GM12878 (cell line): ENCODE measurements around the gene HMGB3.

ENCODE experiments used
- BCLAF1 ChIP-seq: fragments of 450-650 bp; IDR thresholded peaks from 2 replicates; pipeline ENCODE4 v1.6.1; 2017; ENCODE audit warnings: antibody characterized with exemption, mild to moderate bottlenecking, moderate library complexity
- BHLHE40 ChIP-seq, 2 experiments: fragments of 450-650 bp in 1 of 2; IDR thresholded peaks; 2 replicates each; pipeline ENCODE4 v1.6.1; 2011 to 2017; ENCODE audit warnings: low read depth in 2 of 2, borderline replicate concordance in 1 of 2, improper control_type of control experiment in 1 of 2, low read length in 1 of 2, mild to moderate bottlenecking in 1 of 2
- CBFB ChIP-seq: IDR thresholded peaks from 2 replicates; pipeline ENCODE4 v1.6.1; 2016; ENCODE audit warnings: antibody characterized with exemption, low read depth
- EZH2 ChIP-seq: IDR thresholded peaks from 2 replicates; pipeline ENCODE4 v1.6.1; 2012; ENCODE audit warnings: low read depth, mild to moderate bottlenecking, control low read depth, inconsistent platforms, low read length, borderline replicate concordance; ENCODE audit not compliant: control insufficient read depth
- IKZF1 ChIP-seq: fragments of 450-650 bp; conservative IDR thresholded peaks from 2 replicates; pipeline ENCODE4 v1.6.1; 2017; ENCODE audit warnings: antibody characterized with exemption, mild to moderate bottlenecking
- MXI1 ChIP-seq: fragments of 150-350 bp; IDR thresholded peaks from 2 replicates; pipeline ENCODE4 v1.6.1; 2011; ENCODE audit warnings: low read depth, mild to moderate bottlenecking, inconsistent platforms, low read length, improper control_type of control experiment
- NFYA ChIP-seq: IDR thresholded peaks from 2 replicates; pipeline ENCODE4 v1.6.1; 2011; ENCODE audit warnings: low read depth, mild to moderate bottlenecking, low read length, improper control_type of control experiment, borderline replicate concordance
- RCOR1 ChIP-seq: conservative IDR thresholded peaks from 2 replicates; pipeline ENCODE4 v1.6.1; 2012; ENCODE audit warnings: low read depth, low read length, improper control_type of control experiment
- TAF1 ChIP-seq: IDR thresholded peaks from 2 replicates; pipeline ENCODE4 v1.6.1; 2011; ENCODE audit warnings: mild to moderate bottlenecking, low read depth, low read length, borderline replicate concordance
- YY1 ChIP-seq: IDR thresholded peaks from 2 replicates; pipeline ENCODE4 v1.6.1; 2011; ENCODE audit warnings: low read depth, mild to moderate bottlenecking, low read length
- ZNF622 ChIP-seq: fragments of 450-650 bp; IDR thresholded peaks from 2 replicates; pipeline ENCODE4 v1.6.1; 2017; ENCODE audit warnings: mild to moderate bottlenecking, inconsistent platforms
- TF ChIP-seq, protein P1 (sequence below): fragments of 450-650 bp; IDR thresholded peaks from 2 replicates; pipeline ENCODE4 v1.6.1; 2017; ENCODE audit warnings: mild to moderate bottlenecking
- TF ChIP-seq, protein P2 (sequence below), 3 experiments: IDR thresholded peaks in 2 of 3; conservative IDR thresholded peaks in 1 of 3; 2 replicates each; pipeline ENCODE4 v1.5.1; 2011; ENCODE audit warnings: low read depth in 3 of 3, low read length in 3 of 3, mild to moderate bottlenecking in 3 of 3, control low read depth in 2 of 3, moderate library complexity in 2 of 3, inconsistent platforms in 1 of 3, mixed read lengths in 1 of 3; ENCODE audit not compliant: control insufficient read depth in 2 of 3, insufficient read depth in 1 of 3; ENCODE audit errors: extremely low read depth in 1 of 3
- TF ChIP-seq, protein P3 (sequence below): IDR thresholded peaks from 2 replicates; pipeline ENCODE4 v1.6.1; 2011; ENCODE audit warnings: low read depth, low read length, improper control_type of control experiment, borderline replicate concordance

DNA sequence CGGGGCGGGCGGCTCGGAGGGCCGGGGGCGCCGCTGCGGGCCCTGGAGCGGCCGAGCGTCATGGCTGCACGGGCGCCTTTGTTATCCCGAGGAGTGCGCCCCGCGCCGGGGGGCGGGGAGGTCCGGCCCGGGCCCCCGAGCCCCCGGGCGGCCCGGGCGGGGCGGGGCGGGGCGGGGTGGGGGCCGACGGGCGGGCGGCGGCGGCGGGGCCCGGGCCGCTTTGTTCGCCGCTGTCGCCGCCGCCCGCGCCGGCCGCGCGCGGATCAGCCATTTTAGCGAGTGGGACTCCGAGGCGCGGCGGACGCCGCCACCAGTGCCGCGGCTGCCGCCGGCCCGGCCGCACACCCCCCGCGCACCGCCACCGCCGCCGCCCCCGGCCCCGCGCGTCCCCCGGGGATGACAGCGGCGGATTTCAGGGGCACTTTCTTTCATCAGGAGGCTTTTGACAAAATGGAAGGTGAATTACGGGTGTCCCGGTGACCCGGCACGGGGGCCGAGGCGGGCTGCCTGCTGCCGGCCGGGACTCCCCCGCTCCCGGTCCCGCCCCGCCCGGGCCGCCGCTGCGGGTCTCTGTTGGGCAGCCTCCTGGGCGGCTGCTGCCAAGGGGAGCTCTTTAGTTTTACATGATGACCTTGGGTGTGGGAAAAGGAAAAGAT, 1.2 kb downstream of the HMGB3 start:
- no peak; a peak in 1 of 4 replicates for TF ChIP-seq BHLHE40 (IDR thresholded peaks at IDR 0.05; ENCODE audit: borderline replicate concordance in 1 of 2, low read depth in 2 of 2, low read length in 1 of 2)
- no peak for TF ChIP-seq CBFB
- TF ChIP-seq, protein P1, sequence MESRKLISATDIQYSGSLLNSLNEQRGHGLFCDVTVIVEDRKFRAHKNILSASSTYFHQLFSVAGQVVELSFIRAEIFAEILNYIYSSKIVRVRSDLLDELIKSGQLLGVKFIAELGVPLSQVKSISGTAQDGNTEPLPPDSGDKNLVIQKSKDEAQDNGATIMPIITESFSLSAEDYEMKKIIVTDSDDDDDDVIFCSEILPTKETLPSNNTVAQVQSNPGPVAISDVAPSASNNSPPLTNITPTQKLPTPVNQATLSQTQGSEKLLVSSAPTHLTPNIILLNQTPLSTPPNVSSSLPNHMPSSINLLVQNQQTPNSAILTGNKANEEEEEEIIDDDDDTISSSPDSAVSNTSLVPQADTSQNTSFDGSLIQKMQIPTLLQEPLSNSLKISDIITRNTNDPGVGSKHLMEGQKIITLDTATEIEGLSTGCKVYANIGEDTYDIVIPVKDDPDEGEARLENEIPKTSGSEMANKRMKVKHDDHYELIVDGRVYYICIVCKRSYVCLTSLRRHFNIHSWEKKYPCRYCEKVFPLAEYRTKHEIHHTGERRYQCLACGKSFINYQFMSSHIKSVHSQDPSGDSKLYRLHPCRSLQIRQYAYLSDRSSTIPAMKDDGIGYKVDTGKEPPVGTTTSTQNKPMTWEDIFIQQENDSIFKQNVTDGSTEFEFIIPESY: no peak
- TF ChIP-seq, protein P2, sequence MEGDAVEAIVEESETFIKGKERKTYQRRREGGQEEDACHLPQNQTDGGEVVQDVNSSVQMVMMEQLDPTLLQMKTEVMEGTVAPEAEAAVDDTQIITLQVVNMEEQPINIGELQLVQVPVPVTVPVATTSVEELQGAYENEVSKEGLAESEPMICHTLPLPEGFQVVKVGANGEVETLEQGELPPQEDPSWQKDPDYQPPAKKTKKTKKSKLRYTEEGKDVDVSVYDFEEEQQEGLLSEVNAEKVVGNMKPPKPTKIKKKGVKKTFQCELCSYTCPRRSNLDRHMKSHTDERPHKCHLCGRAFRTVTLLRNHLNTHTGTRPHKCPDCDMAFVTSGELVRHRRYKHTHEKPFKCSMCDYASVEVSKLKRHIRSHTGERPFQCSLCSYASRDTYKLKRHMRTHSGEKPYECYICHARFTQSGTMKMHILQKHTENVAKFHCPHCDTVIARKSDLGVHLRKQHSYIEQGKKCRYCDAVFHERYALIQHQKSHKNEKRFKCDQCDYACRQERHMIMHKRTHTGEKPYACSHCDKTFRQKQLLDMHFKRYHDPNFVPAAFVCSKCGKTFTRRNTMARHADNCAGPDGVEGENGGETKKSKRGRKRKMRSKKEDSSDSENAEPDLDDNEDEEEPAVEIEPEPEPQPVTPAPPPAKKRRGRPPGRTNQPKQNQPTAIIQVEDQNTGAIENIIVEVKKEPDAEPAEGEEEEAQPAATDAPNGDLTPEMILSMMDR (IDR thresholded peaks at IDR 0.05 in 2 of 3, conservative IDR thresholded peaks at IDR 0.05 in 1 of 3; ENCODE audit: control insufficient read depth in 2 of 3, extremely low read depth in 1 of 3, insufficient read depth in 1 of 3, low read depth in 3 of 3, low read length in 3 of 3): no peak
- TF ChIP-seq NFYA: no peak
- no peak for TF ChIP-seq BCLAF1
- TF ChIP-seq, protein P3, sequence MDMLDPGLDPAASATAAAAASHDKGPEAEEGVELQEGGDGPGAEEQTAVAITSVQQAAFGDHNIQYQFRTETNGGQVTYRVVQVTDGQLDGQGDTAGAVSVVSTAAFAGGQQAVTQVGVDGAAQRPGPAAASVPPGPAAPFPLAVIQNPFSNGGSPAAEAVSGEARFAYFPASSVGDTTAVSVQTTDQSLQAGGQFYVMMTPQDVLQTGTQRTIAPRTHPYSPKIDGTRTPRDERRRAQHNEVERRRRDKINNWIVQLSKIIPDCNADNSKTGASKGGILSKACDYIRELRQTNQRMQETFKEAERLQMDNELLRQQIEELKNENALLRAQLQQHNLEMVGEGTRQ: no peak
- no peak for TF ChIP-seq TAF1
- TF ChIP-seq RCOR1: no peak
- peak; percentile 35; the same call in 1 of the 2 replicates for TF ChIP-seq YY1
- TF ChIP-seq IKZF1: 0 out of 2 replicates have a peak, but pooled peaks have one; percentile 11
- TF ChIP-seq ZNF622: no peak
- TF ChIP-seq EZH2: no peak
- no peak for TF ChIP-seq MXI1
